DOHH2 (cell line): ENCODE measurements around the gene MACROD2.

Source experiments
- EZH2phosphoT487 ChIP-seq: fragments of 200-600 bp; sonication (generic); IDR thresholded peaks from 2 replicates; pipeline ENCODE4 v1.6.1; 2017; ENCODE audit warnings: borderline replicate concordance, mild to moderate bottlenecking, antibody characterized with exemption, low read length, moderate library complexity, mixed read lengths
- TF ChIP-seq, protein P1 (sequence below): fragments of 200-600 bp; sonication (generic); IDR thresholded peaks from one replicate; pipeline ENCODE4 v1.5.1; 2014; ENCODE audit warnings: antibody characterized with exemption, mild to moderate bottlenecking, low read depth, low read length; ENCODE audit not compliant: poor library complexity, severe bottlenecking

DNA sequence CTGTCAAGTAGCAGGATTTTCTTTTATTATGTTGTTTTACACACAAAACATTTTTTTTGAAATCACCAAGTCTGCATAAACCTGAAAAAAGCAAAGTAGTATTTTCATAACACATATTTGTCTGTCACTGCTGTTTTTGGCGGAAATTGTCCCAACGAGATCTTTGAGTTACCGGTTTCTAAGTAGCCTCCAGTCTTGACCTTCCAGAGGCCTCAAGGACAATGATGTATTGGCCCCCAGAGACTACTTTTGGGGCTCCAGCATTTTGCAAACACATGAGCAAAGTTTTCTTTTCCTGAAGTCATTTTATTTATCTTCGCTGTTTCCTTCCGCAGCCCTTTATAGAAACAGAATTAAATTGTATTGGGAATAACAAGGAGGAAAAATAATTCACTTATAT is 1715.3 kb downstream of the MACROD2 start:
- TF ChIP-seq, protein P1, sequence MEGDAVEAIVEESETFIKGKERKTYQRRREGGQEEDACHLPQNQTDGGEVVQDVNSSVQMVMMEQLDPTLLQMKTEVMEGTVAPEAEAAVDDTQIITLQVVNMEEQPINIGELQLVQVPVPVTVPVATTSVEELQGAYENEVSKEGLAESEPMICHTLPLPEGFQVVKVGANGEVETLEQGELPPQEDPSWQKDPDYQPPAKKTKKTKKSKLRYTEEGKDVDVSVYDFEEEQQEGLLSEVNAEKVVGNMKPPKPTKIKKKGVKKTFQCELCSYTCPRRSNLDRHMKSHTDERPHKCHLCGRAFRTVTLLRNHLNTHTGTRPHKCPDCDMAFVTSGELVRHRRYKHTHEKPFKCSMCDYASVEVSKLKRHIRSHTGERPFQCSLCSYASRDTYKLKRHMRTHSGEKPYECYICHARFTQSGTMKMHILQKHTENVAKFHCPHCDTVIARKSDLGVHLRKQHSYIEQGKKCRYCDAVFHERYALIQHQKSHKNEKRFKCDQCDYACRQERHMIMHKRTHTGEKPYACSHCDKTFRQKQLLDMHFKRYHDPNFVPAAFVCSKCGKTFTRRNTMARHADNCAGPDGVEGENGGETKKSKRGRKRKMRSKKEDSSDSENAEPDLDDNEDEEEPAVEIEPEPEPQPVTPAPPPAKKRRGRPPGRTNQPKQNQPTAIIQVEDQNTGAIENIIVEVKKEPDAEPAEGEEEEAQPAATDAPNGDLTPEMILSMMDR = no peak
- TF ChIP-seq EZH2phosphoT487 = no peak
